Lower lobe of right lung (tissue), 2 donors: ENCODE results near the gene TEX52. TPM values are rescaled to one million over a fixed set of nuclear protein-coding genes. Genes with fewer than 3 reads are reported as not detected.
A peak's percentile ranks its signal among the peaks of the same experiment; 100 is the strongest.

Experiments
- ATAC-seq, 2 donors: fragments of 200-7000 bp; cut with Tn5 transposase; one replicate each; pipeline ENCODE4 v1.9.1; 2020 to 2022; ENCODE audit warnings: mild to moderate bottlenecking in 2 of 2, moderate library complexity in 2 of 2
- DNase-seq: peaks from one replicate; pipeline ENCODE4 v3.0.0-alpha.2; 2020
- H3K27ac ChIP-seq: fragments of 200-600 bp; one replicate; pipeline ENCODE4 v1.8.0; 2022
- H3K27me3 ChIP-seq: fragments of 200-600 bp; one replicate; pipeline ENCODE4 v1.8.0; 2022; ENCODE audit warnings: low read depth
- H3K36me3 ChIP-seq: fragments of 200-600 bp; one replicate; pipeline ENCODE4 v1.8.0; 2022; ENCODE audit warnings: mild to moderate bottlenecking
- H3K4me1 ChIP-seq: fragments of 200-600 bp; one replicate; pipeline ENCODE4 v1.8.0; 2022
- H3K4me3 ChIP-seq: fragments of 200-600 bp; one replicate; pipeline ENCODE4 v1.8.0; 2022; ENCODE audit warnings: mild to moderate bottlenecking
- H3K9me3 ChIP-seq: fragments of 200-600 bp; one replicate; pipeline ENCODE4 v1.8.0; 2022
- intact Hi-C: fragments of 100-400 bp; cut with DNase I; formaldehyde crosslinking; loops from one replicate; pipeline ENCODE4 v1.11.0; 2022
- total RNA-seq: library from RNA; stranded (reverse); fragmentation: NEBNext Ultra II Directional; extraction: Animal tissue kit (Norgen Biotek cat#: 25700); gene quantifications from one replicate; pipeline ENCODE4 v1.2.1, GENCODE V29; 2021
- TF ChIP-seq, protein P1 (sequence below): fragments of 200-600 bp; IDR thresholded peaks from one replicate; pipeline ENCODE4 v1.8.0; 2022; ENCODE audit warnings: antibody characterized with exemption, mild to moderate bottlenecking
- donor health status: DM: no; HTN: yes; CAD: no; lungs with severe emphysema.

TEX52 gene
- total RNA-seq, 1 donor from 2014 or later, result not detected

DNA sequence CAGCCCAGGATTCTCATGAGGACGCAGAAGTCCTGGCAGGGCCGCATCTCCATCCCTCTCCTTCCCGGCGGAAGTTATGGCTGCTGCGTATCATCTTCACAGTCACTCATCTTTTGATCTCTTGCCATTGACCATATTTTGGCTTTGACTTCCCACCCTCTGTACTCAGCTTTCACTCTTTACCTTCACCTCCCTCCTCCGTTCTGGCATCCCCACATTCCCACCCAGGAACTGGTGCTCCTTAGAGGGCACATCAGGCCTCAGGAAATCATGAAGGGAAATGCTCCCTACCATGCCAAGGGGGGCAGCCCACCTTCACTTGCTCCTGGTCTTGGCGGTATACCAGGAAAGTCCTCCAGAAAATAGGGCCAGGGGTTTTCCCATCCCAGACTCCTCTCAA, 1.3 kb downstream of the TEX52 start:
- H3K4me3 ChIP-seq, result no peak overlapping the region
- no peak for DNase-seq
- no peaks in the 10 kb centered on the region for H3K9me3 ChIP-seq
- intact Hi-C loops, result no loop called here
- TF ChIP-seq, protein P1, sequence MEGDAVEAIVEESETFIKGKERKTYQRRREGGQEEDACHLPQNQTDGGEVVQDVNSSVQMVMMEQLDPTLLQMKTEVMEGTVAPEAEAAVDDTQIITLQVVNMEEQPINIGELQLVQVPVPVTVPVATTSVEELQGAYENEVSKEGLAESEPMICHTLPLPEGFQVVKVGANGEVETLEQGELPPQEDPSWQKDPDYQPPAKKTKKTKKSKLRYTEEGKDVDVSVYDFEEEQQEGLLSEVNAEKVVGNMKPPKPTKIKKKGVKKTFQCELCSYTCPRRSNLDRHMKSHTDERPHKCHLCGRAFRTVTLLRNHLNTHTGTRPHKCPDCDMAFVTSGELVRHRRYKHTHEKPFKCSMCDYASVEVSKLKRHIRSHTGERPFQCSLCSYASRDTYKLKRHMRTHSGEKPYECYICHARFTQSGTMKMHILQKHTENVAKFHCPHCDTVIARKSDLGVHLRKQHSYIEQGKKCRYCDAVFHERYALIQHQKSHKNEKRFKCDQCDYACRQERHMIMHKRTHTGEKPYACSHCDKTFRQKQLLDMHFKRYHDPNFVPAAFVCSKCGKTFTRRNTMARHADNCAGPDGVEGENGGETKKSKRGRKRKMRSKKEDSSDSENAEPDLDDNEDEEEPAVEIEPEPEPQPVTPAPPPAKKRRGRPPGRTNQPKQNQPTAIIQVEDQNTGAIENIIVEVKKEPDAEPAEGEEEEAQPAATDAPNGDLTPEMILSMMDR, result no peak
- H3K27ac ChIP-seq, result no peak overlapping the region
- no peaks in the 10 kb centered on the region for H3K27me3 ChIP-seq
- no peaks in the 10 kb centered on the region for H3K36me3 ChIP-seq
- ATAC-seq, result no peak
- H3K4me1 ChIP-seq, result no peaks in the 10 kb centered on the region

DNA sequence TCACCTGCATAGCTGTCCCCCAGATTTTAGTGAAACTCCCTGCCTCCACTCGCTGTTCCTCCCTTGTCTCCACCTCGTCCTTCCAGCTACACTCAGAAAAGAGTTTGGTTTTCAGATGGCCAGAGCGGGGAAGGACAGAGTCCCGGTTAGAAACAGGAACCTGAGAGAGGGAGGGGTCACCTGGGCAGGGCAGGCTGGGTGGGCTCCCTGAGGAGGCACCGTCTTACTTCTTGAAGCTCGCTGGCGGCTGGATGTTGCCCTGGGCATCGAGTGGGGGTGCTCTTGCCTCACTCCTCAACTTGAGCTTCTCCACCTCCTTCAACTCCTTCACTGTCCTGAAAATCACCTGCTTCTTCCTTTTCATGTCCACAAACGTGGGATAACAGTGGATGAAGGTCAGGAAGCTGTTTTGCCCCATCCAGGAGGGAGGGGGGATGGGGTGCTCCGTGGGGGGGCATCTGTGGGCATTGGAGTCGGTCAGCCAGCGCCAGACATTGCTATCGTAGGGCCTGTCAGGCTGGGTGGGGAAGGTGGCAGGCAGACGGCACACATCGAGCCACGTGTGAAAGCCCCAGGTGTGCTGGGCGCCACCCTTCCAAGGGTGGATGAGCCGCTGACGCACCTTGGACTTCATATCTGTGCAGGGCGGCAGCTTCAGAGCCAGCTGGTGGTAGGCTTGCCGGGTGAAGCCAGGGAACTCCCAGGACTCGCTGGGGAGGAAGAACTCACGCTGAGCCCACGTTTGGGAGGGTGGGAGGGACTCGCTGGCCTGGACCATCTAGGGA, 2.0 kb downstream of the TEX52 start:
- Histone ChIP-seq H3K27me3 (no peaks in the 10 kb centered on the region), H3K27ac (no peak overlapping the region), H3K9me3 (no peaks in the 10 kb centered on the region), H3K4me3 (no peak overlapping the region), H3K36me3 (no peaks in the 10 kb centered on the region), H3K4me1 (no peaks in the 10 kb centered on the region)
- no peak for DNase-seq
- TF ChIP-seq, protein P1, result no peak
- ATAC-seq, result no peak
- intact Hi-C loops, result no loop called here

DNA sequence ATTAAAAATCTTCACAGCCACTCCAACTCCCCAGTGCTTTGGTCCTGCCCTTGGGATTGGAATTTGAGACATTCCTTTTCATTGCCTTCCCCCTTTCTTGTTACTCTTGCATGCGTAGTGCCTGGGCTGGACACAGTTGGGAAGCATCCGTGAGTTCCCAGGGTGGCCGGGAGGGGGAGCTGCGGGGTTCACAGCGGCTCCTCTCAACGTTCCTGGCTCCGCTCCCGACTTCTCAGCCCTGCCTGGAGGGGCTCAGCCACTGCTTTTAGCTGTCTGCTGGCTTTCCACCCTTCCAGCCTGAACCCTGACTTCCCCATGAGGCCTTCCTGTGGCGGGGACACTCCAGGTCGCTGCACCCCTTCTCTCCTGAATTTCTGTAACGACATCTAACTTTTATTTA, 3.2 kb downstream of the TEX52 start:
- ATAC-seq (peak; percentile 88 to 89), DNase-seq (peak; percentile 84)
- no peak overlapping the region for H3K27ac ChIP-seq
- intact Hi-C loops, result no loop called here
- H3K36me3 ChIP-seq, result no peaks in the 10 kb centered on the region
- no peaks in the 10 kb centered on the region for H3K27me3 ChIP-seq
- TF ChIP-seq, protein P1, result peak; percentile 79
- H3K4me1 ChIP-seq, result no peaks in the 10 kb centered on the region
- no peaks in the 10 kb centered on the region for H3K9me3 ChIP-seq
- H3K4me3 ChIP-seq, result no peak overlapping the region

DNA sequence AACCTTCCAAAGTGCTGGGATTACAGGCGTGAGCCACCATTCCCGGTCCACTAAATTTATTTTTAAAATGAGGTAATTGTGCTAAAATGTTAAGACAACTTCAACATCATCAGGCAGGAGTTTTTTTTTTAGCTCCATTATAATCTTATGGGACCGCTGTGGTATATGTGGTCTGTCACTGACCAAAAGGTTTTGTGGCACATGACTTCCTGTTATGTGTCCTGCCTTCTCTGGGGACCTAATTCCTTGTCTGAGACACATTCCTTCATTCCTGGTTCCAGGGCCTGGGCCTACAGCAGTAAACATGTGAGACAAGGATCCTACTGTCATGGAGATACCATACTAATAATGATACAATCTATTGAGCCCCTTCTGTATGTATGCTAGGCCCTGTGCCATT, 4.9 kb downstream of the TEX52 start:
- intact Hi-C loops, result no loop called here
- peaks cover 4% of the 10 kb centered on the region for H3K36me3 ChIP-seq
- no peak for ATAC-seq

DNA sequence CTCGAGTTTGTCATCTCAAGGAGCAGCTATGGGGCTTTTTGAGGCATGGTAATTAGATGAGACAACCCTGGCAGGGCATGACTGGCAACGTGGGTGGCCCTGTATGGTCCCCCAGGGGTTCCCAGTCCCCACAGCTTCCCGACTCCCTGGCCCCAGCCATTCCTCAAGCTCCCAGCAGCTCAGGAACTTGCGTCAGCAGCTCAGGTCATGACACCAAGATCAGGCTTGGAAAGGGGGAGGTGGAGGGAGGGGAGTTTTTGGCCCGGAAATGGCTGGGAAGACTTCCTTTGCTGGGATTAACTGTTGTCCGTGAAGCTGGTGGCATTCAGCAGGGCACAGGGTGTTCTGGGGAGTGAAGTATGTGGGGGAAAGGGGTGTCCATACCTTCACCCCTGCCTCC, 11.6 kb downstream of the TEX52 start:
- intact Hi-C loops, result no loop called here
- no peaks in the 10 kb centered on the region for H3K4me1 ChIP-seq
- TF ChIP-seq, protein P1, result no peak
- no peaks in the 10 kb centered on the region for H3K9me3 ChIP-seq
- H3K36me3 ChIP-seq, result peaks cover 18% of the 10 kb centered on the region
- ATAC-seq (peak in 1 of 2 donors; percentile 47), DNase-seq (no peak)
- no peaks in the 10 kb centered on the region for H3K27me3 ChIP-seq
- H3K27ac ChIP-seq, result no peak overlapping the region
- H3K4me3 ChIP-seq, result no peak overlapping the region

More for the DNA sequence above, 4.9 kb downstream of the TEX52 start:
- no peaks in the 10 kb centered on the region for H3K4me1 ChIP-seq
- TF ChIP-seq, protein P1, result no peak
- no peak for DNase-seq
- H3K27me3 ChIP-seq, result no peaks in the 10 kb centered on the region
- no peaks in the 10 kb centered on the region for H3K9me3 ChIP-seq
- H3K4me3 ChIP-seq, result no peak overlapping the region
- H3K27ac ChIP-seq, result no peak overlapping the region
